ENCODE measurements around the gene MED31.

DNA sequence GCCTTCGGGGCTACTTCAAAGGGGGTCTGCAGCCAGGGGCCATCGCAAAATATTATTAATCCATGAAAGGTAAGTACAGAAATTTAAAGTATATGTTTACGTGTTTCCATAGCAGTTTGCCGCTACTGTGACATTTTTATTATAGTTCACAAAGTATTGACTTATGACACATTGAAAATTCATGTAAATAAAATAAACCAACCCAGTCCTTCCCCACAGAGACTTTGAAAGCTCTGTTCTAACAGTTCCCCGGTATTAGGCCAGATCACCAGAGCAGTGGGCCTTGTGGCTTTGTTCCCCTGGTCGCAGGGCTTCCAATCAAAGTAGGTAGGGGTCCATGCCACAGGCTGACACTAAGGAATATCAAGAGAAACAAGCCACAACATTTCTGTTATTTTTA, 24.8 kb downstream of the MED31 start:
- TF ChIP-seq, protein P1, sequence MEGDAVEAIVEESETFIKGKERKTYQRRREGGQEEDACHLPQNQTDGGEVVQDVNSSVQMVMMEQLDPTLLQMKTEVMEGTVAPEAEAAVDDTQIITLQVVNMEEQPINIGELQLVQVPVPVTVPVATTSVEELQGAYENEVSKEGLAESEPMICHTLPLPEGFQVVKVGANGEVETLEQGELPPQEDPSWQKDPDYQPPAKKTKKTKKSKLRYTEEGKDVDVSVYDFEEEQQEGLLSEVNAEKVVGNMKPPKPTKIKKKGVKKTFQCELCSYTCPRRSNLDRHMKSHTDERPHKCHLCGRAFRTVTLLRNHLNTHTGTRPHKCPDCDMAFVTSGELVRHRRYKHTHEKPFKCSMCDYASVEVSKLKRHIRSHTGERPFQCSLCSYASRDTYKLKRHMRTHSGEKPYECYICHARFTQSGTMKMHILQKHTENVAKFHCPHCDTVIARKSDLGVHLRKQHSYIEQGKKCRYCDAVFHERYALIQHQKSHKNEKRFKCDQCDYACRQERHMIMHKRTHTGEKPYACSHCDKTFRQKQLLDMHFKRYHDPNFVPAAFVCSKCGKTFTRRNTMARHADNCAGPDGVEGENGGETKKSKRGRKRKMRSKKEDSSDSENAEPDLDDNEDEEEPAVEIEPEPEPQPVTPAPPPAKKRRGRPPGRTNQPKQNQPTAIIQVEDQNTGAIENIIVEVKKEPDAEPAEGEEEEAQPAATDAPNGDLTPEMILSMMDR (IDR thresholded peaks at IDR 0.05; ENCODE audit: poor library complexity, severe bottlenecking), result no peak
- TF ChIP-seq EZH2 (IDR thresholded peaks at IDR 0.05; ENCODE audit: borderline replicate concordance, insufficient read depth, low read length, poor library complexity, severe bottlenecking), result no peak
- no peak for TF ChIP-seq TAF1 (IDR thresholded peaks at IDR 0.05; ENCODE audit: low read depth)
- no peak for TF ChIP-seq RAD21 (conservative IDR thresholded peaks at IDR 0.05)
- TF ChIP-seq, protein P2, sequence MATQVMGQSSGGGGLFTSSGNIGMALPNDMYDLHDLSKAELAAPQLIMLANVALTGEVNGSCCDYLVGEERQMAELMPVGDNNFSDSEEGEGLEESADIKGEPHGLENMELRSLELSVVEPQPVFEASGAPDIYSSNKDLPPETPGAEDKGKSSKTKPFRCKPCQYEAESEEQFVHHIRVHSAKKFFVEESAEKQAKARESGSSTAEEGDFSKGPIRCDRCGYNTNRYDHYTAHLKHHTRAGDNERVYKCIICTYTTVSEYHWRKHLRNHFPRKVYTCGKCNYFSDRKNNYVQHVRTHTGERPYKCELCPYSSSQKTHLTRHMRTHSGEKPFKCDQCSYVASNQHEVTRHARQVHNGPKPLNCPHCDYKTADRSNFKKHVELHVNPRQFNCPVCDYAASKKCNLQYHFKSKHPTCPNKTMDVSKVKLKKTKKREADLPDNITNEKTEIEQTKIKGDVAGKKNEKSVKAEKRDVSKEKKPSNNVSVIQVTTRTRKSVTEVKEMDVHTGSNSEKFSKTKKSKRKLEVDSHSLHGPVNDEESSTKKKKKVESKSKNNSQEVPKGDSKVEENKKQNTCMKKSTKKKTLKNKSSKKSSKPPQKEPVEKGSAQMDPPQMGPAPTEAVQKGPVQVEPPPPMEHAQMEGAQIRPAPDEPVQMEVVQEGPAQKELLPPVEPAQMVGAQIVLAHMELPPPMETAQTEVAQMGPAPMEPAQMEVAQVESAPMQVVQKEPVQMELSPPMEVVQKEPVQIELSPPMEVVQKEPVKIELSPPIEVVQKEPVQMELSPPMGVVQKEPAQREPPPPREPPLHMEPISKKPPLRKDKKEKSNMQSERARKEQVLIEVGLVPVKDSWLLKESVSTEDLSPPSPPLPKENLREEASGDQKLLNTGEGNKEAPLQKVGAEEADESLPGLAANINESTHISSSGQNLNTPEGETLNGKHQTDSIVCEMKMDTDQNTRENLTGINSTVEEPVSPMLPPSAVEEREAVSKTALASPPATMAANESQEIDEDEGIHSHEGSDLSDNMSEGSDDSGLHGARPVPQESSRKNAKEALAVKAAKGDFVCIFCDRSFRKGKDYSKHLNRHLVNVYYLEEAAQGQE (IDR thresholded peaks at IDR 0.05; ENCODE audit: borderline replicate concordance), result no peak
- TF ChIP-seq POLR2AphosphoS5 (IDR thresholded peaks at IDR 0.05), result no peak
- no peak for TF ChIP-seq SMC3 (conservative IDR thresholded peaks at IDR 0.05; ENCODE audit: poor library complexity)
- TF ChIP-seq EP300 (conservative IDR thresholded peaks at IDR 0.05; ENCODE audit: poor library complexity, severe bottlenecking), result no peak

Data from neural cell (in vitro differentiated cells).